ENCODE data around the gene ZNF550.

Gene ZNF550

DNA sequence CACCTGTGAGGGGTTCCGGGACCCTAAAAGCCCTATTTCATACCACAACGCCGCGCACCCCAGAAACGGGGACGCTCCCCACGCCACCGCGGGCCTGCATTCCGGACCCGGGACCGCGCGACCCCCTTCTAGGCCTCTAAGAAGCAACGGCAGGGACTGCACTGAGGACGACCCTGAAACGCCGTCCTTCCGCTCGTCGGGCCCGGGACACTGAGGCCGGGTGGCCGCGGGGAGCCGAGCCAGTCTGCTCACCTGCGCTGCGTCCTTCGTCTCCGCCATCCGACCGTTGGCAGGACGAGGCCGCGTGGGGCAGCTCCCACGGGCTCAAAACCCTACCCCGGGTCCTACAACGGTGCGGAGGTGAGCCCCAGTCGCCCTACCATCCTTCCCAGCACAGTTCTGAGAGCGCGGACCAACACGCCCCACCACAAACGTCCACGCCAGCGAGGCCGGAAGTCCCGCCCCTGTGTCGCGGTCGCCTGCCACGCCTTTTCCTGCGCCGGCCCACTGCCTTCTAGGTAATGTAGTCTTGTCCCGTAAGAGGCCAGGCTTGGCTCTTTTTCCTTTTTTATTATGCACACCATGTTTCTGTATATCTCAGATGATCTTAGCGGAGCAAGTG, at the start of gene ZNF550:
TSS of gene ZNF550 (minus strand) at position 460 of the 622 bp plus-strand sequence. CDS start at position 279, 181 bp downstream.
- Histone ChIP-seq H3K9ac (peak within 1 kb of the TSS; percentile 94), H3K27ac (peak within 1 kb of the TSS; percentile 89), H3K4me3 (peak within 1 kb of the TSS; percentile 99), H3K36me3 (peaks cover 35% of the 10 kb centered on the region), H4K20me1 (peaks cover 21% of the 10 kb centered on the region; the same call in 1 of the 2 replicates), H3K9me3 (peaks cover 61% of the 10 kb centered on the region), H3K4me1 (peaks cover 20% of the 10 kb centered on the region), H3K27me3 (no peaks in the 10 kb centered on the region), H3K4me2 (peak within 1 kb of the TSS; percentile 89)
- no peak for TF ChIP-seq Cebpa-rat (IDR thresholded peaks at IDR 0.05)

DNA sequence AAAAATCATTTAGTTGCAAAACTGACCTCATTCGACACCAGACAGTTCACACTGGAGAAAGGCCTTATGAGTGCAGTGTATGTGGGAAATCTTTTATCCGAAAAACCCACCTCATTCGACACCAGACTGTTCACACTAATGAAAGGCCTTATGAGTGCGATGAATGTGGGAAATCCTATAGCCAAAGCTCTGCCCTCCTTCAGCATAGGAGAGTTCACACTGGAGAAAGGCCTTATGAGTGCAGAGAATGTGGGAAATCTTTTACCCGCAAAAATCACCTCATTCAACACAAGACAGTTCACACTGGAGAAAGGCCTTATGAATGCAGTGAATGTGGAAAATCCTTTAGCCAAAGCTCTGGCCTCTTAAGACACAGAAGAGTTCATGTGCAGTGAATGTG, 47.3 kb upstream of the ZNF550 start:
- Histone ChIP-seq H3K9ac (no peak overlapping the region), H3K4me3 (no peak overlapping the region), H3K4me1 (peaks cover 22% of the 10 kb centered on the region), H3K4me2 (no peak overlapping the region), H3K36me3 (peaks cover 76% of the 10 kb centered on the region), H3K27ac (no peak overlapping the region), H4K20me1 (no peaks in the 10 kb centered on the region), H3K27me3 (no peaks in the 10 kb centered on the region), H3K9me3 (peaks cover 71% of the 10 kb centered on the region)
- no peak for TF ChIP-seq Cebpa-rat (IDR thresholded peaks at IDR 0.05)

DNA sequence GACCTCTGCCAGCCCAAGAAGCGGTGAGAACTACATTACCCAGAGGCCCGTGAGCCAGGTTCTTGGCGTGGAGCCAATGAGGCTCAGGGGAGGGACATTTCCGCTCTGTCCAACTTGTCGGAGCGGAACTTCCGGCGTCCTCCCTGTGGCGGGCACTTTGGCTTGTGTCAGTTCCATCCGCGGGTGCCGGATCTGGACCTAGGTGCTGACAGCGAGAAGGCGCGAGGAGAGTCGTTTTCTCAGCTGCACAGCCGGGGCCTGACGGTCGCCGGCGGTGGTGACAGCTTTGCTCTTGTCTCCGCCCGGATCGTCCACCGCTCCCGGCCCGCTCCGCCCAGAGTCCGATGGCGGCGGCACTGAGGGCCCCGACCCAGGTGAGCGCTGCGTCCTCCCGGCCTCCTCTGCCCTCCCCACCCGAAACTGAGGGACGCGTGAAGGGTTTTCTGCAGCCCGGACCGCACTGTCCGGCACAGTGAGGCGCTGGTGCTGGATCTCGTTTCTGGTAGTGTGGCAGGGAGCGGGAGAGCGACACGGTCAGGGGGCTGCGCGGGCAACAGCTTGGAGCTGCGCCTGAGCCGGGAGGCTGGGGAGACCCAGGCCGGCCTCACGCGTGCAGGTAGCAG, 40.2 kb upstream of the ZNF550 start, which contains the start of gene ZNF530:
TSS of gene ZNF530 (plus strand) at position 125 of the 623 bp plus-strand sequence. CDS start 4,461 bp downstream, outside the sequence.
- Histone ChIP-seq H3K4me1 (peaks cover 24% of the 10 kb centered on the region), H3K9ac (peak within 1 kb of the TSS; percentile 88), H3K4me2 (peak within 1 kb of the TSS; percentile 99), H3K36me3 (peaks cover 37% of the 10 kb centered on the region), H3K27me3 (no peaks in the 10 kb centered on the region), H3K9me3 (peaks cover 22% of the 10 kb centered on the region; the same call in 1 of the 2 replicates), H3K27ac (peak within 1 kb of the TSS; percentile 71), H3K4me3 (peak within 1 kb of the TSS; percentile 97), H4K20me1 (0 out of 2 replicates have a peak, but pooled peaks cover 5% of the 10 kb centered on the region)
- no peak for TF ChIP-seq Cebpa-rat (IDR thresholded peaks at IDR 0.05)

DNA sequence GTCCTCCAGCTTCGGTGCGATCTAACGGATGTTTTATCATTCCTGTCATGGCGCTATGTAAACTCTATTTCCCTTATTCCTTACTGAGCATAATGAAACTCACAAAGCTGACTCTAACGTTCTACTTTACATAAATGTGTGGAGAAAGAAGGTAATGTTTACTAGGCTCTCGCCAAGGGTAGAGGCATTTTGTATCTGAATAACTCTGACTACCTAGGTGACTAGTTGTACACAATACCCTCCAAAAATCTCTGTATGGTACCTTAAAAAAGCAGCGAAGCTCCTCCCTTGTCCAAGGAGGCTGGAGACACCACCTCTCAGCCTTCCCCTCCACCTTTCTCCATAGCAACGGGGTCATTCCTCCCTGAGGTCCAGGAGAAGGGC, 39.7 kb upstream of the ZNF550 start:
- peak overlapping the region; percentile 97 for H3K4me3 ChIP-seq
- H3K9me3 ChIP-seq = peaks cover 17% of the 10 kb centered on the region; the same call in 1 of the 2 replicates
- peak overlapping the region; percentile 88 for H3K9ac ChIP-seq

GRCh38 chr19:57587529-57587928, 27.9 kb upstream of the ZNF550 start:
- peaks cover 90% of the 10 kb centered on the region for H3K9me3 ChIP-seq
- no peak overlapping the region for H3K9ac ChIP-seq
- no peak for TF ChIP-seq Cebpa-rat (IDR thresholded peaks at IDR 0.05)
- H3K4me2 ChIP-seq = no peak overlapping the region
- H4K20me1 ChIP-seq = no peaks in the 10 kb centered on the region
- H3K4me3 ChIP-seq = peak overlapping the region; percentile 49; the same call in 1 of the 2 replicates
- H3K27me3 ChIP-seq = no peaks in the 10 kb centered on the region
- H3K27ac ChIP-seq = no peak overlapping the region
- peaks cover 79% of the 10 kb centered on the region for H3K36me3 ChIP-seq
- H3K4me1 ChIP-seq = peaks cover 20% of the 10 kb centered on the region

More for the DNA sequence above, 39.7 kb upstream of the ZNF550 start:
- H3K27me3 ChIP-seq = no peaks in the 10 kb centered on the region
- H4K20me1 ChIP-seq = 0 out of 2 replicates have a peak, but pooled peaks cover 5% of the 10 kb centered on the region
- H3K27ac ChIP-seq = 0 out of 2 replicates have a peak overlapping the region, but pooled peaks have one; percentile 71
- TF ChIP-seq Cebpa-rat (IDR thresholded peaks at IDR 0.05) = no peak
- peaks cover 24% of the 10 kb centered on the region for H3K4me1 ChIP-seq
- peaks cover 32% of the 10 kb centered on the region for H3K36me3 ChIP-seq
- H3K4me2 ChIP-seq = peak overlapping the region; percentile 99

DNA sequence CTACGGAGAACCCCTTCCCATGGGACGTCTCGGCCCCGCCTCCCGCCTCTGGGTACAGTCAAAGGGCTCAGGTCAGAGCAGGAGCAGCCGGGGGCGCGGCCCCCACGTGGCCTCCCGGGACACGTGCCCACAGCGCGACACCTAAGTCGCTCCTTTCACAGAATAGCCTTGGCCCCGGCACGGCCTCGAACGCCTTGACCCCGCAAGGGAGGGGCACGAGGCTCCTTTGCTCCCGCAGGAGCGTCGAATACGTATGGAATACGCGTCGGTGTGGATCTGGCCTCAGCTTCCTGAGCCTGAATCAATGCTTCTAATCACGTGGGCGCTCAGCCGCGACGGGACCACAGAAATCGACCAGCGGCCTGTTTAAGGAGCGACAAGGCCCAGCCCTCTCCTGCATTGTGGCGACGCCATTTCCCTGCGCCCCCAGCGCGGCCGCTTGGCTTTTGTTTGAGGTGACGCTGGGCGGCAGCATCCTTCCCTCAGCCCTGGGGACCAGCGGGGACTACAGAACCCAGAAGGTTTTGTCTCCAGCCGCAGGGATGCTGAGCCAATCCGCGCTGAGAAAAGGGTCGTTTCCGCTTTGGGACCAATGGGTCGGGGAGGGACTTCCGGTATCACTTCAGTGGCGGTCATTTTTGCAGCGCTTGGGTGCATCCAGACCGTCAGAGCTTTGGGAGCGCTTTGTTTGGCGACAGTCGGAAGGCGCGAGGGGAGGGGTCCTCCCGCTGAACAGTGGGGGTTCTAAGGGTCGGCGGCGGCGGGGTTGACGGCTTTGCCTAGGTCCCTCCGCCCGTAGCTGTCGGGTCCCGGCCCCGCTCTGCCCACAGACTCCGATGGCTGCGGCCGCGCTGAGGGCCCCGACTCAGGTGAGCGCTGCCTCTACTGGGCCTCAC, 24.1 kb upstream of the ZNF550 start, which contains the start of gene ZIK1:
TSS of gene ZIK1 (plus strand) at position 625 of the 896 bp plus-strand sequence. CDS start at position 837, 212 bp downstream.
- H3K9me3 ChIP-seq = peaks cover 58% of the 10 kb centered on the region
- peak within 1 kb of the TSS; percentile 94 for H3K27ac ChIP-seq
- no peaks in the 10 kb centered on the region for H4K20me1 ChIP-seq
- peaks cover 25% of the 10 kb centered on the region for H3K4me1 ChIP-seq
- peak within 1 kb of the TSS; percentile 87 for H3K4me3 ChIP-seq
- H3K9ac ChIP-seq = peak within 1 kb of the TSS; percentile 93
- no peaks in the 10 kb centered on the region for H3K27me3 ChIP-seq
- peaks cover 41% of the 10 kb centered on the region for H3K36me3 ChIP-seq
- TF ChIP-seq Cebpa-rat (IDR thresholded peaks at IDR 0.05) = no peak
- peak within 1 kb of the TSS; percentile 92 for H3K4me2 ChIP-seq

- H4K20me1 ChIP-seq = no peaks in the 10 kb centered on the region
- H3K4me1 ChIP-seq = peaks cover 27% of the 10 kb centered on the region
- H3K27me3 ChIP-seq = no peaks in the 10 kb centered on the region
- H3K4me2 ChIP-seq = peak overlapping the region; percentile 73
- H3K9me3 ChIP-seq = peaks cover 51% of the 10 kb centered on the region
- H3K27ac ChIP-seq = peak overlapping the region; percentile 94
- peaks cover 35% of the 10 kb centered on the region for H3K36me3 ChIP-seq
- H3K9ac ChIP-seq = peak overlapping the region; percentile 93
- no peak for TF ChIP-seq Cebpa-rat (IDR thresholded peaks at IDR 0.05)
- peak overlapping the region; percentile 87 for H3K4me3 ChIP-seq
Measured at GRCh38 chr19:57583104-57583520, 23.4 kb upstream of the ZNF550 start.

GRCh38 chr19:57578487-57579205, 19.0 kb upstream of the ZNF550 start, which contains the start of gene ZNF416:
ZNF416 (minus strand) TSS chr19:57578911; CDS start chr19:57578704, 207 bp downstream.
- H3K9me3 ChIP-seq = peaks cover 55% of the 10 kb centered on the region
- no peak for TF ChIP-seq Cebpa-rat (IDR thresholded peaks at IDR 0.05)
- peaks cover 40% of the 10 kb centered on the region for H3K36me3 ChIP-seq
- H3K27ac ChIP-seq = peak within 1 kb of the TSS; percentile 79
- H3K4me2 ChIP-seq = peak within 1 kb of the TSS; percentile 96
- H3K9ac ChIP-seq = peak within 1 kb of the TSS; percentile 90
- H3K4me3 ChIP-seq = peak within 1 kb of the TSS; percentile 88
- no peaks in the 10 kb centered on the region for H3K27me3 ChIP-seq
- H3K4me1 ChIP-seq = peaks cover 25% of the 10 kb centered on the region
- H4K20me1 ChIP-seq = no peaks in the 10 kb centered on the region

Measured in BLaER1 (cell line).